Upper lobe of left lung (tissue), 6 donors: ENCODE measurements around the gene C15orf39. TPM values are rescaled to one million over a fixed set of nuclear protein-coding genes. Genes with fewer than 3 reads are reported as not detected.

Source experiments
- ATAC-seq, 2 donors: fragments of 200-7000 bp; cut with Tn5 transposase; one replicate each; pipeline ENCODE4 v1.9.1; 2022; ENCODE audit warnings: mild to moderate bottlenecking in 2 of 2, moderate library complexity in 2 of 2; ENCODE audit not compliant: low FRiP score in 2 of 2
- DNase-seq, 2 donors: peaks; one replicate each; pipeline ENCODE4 v3.0.0-alpha.2; 2019 to 2020
- H3K27ac ChIP-seq, 4 donors: fragments of 200-600 bp; sonication (generic); one replicate each; pipeline ENCODE4 v1.5.1; 2016 to 2019
- H3K27me3 ChIP-seq, 4 donors: fragments of 200-600 bp; sonication (generic); one replicate each; pipeline ENCODE4 v1.5.1; 2017 to 2019
- H3K36me3 ChIP-seq, 4 donors: fragments of 200-600 bp; sonication (generic); one replicate each; pipeline ENCODE4 v1.5.1; 2016 to 2019
- H3K4me1 ChIP-seq, 4 donors: fragments of 200-600 bp; sonication (generic); one replicate each; pipeline ENCODE4 v1.5.1; 2018 to 2019
- H3K4me3 ChIP-seq, 4 donors: fragments of 200-600 bp; sonication (generic); one replicate each; pipeline ENCODE4 v1.5.1; 2017 to 2019; ENCODE audit warnings: mild to moderate bottlenecking in 2 of 4, moderate library complexity in 1 of 4
- H3K9me3 ChIP-seq, 4 donors: fragments of 200-600 bp; sonication (generic); one replicate each; pipeline ENCODE4 v1.5.1; 2018 to 2019
- CTCF ChIP-seq, 6 experiments: fragments of 450-650 bp in 4 of 6; fragments of 200-600 bp in 2 of 6; sonication (generic) in 2 of 6; IDR thresholded peaks; one replicate each; pipeline ENCODE4 v1.5.1; 2016 to 2019; ENCODE audit warnings: antibody characterized with exemption in 6 of 6
- EP300 ChIP-seq, 4 donors: sonication (generic); formaldehyde crosslinking; IDR thresholded peaks; one replicate each; pipeline ENCODE4 v1.5.1; 2017; ENCODE audit warnings: antibody characterized with exemption in 4 of 4, control low read depth in 2 of 4
- POLR2A ChIP-seq, 4 donors: fragments of 450-650 bp; IDR thresholded peaks; one replicate each; pipeline ENCODE4 v1.5.1; 2016 to 2017; ENCODE audit warnings: antibody characterized with exemption in 4 of 4, mild to moderate bottlenecking in 2 of 4
- POLR2AphosphoS5 ChIP-seq, 2 donors: sonication (generic); formaldehyde crosslinking; IDR thresholded peaks; one replicate each; pipeline ENCODE4 v1.5.1; 2017; ENCODE audit warnings: antibody characterized with exemption in 2 of 2
- WGBS, 2 donors: methylation state at CpG; one replicate each; pipeline ENCODE4 v1.1.5; 2017 to 2018; 5-methylcytosine and 5-hydroxymethylcytosine counted together
- total RNA-seq, 6 donors: library from RNA; depleted of rRNA in 4 of 6; stranded (reverse); fragments of >200 nt in 4 of 6; gene quantifications; one replicate each; pipeline versions ENCODE4 v1.1.0 to v1.2.1, GENCODE V29; 2016 to 2021
- donor health status: DM: no; HTN: no; CAD: no; lungs with moderate emphysema.
- donor health status: DM: no; HTN: yes; CAD: no; lungs with severe emphysema.

Gene C15orf39
- total RNA-seq, 6 donors from 2014 or later = 25.4 to 44.6 (median 37.5) TPM

DNA sequence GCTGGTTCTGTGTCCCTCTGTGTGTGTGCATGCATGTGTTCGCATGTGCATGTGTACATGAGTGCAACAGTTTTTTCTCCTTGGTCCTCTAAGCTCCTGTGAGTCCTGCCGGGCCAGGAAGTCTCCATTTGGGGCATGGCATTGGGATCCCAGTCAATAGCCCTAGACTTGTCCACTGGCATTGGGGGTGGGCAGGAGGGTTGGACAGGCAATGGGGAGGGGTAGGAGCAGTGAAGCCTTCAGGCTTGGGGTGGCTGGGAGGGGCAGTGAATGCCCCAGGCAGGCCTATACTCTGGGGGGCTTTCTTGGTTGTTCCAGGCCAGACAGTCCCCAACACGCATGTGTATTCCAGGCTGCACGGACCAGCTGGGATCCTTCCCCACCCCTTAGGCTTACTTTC is 15.6 kb upstream of the C15orf39 start:
- no peaks in the 10 kb centered on the region for H3K27me3 ChIP-seq
- TF ChIP-seq CTCF (IDR thresholded peaks at IDR 0.05) (no peak), POLR2A (IDR thresholded peaks at IDR 0.05) (no peak), EP300 (IDR thresholded peaks at IDR 0.05) (no peak), POLR2AphosphoS5 (IDR thresholded peaks at IDR 0.05) (no peak)
- H3K4me1 ChIP-seq = peaks cover 0 to 8% (median 3%) of the 10 kb centered on the region in 4 donors
- no peak overlapping the region for H3K27ac ChIP-seq
- DNase-seq (no peak), ATAC-seq (no peak)
- no peaks in the 10 kb centered on the region for H3K36me3 ChIP-seq
- no peak overlapping the region for H3K4me3 ChIP-seq
- H3K9me3 ChIP-seq = no peaks in the 10 kb centered on the region
- 79 to 92% methylated on average over 4 of the region's 4 CpGs for WGBS, 2 donors

GRCh38 chr15:75188499-75188898 is 13.2 kb upstream of the C15orf39 start:
- 95% methylated on average over 4 to 6 of the region's 6 CpGs for WGBS, 2 donors
- ATAC-seq (no peak), DNase-seq (no peak)

DNA sequence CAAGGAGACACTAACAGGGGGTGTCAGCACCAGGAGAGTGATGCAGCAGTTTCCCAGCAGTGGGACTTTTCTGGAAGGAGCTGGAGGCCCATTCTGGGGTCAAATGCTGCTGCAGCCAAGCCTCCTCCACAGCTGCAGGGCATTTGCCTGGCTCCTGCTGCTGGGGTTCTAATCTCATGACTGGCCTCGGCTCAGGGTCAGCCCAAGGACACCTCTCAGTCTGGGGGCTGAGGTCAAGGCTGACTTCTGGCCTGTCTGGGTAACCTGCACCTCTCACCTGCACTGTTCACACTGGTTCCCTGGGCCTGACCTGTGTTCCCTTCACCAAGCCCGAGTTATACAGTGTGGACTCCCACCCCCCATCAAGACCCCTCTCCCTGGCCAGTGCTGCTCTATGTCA is 10.4 kb upstream of the C15orf39 start:
- H3K4me3 ChIP-seq = no peak overlapping the region
- H3K4me1 ChIP-seq = peaks cover 0 to 10% (median 4%) of the 10 kb centered on the region in 4 donors
- no peak overlapping the region for H3K27ac ChIP-seq
- 85 to 94% methylated on average over 2 of the region's 2 CpGs for WGBS, 2 donors
- ATAC-seq = peak in 1 of 2 donors; percentile 9
- no peak for DNase-seq
- no peaks in the 10 kb centered on the region for H3K36me3 ChIP-seq
- no peaks in the 10 kb centered on the region for H3K9me3 ChIP-seq
- H3K27me3 ChIP-seq = no peaks in the 10 kb centered on the region
- TF ChIP-seq CTCF (IDR thresholded peaks at IDR 0.05) (no peak), EP300 (IDR thresholded peaks at IDR 0.05) (no peak), POLR2A (IDR thresholded peaks at IDR 0.05) (no peak), POLR2AphosphoS5 (IDR thresholded peaks at IDR 0.05) (no peak)

More at GRCh38 chr15:75188499-75188898, 13.2 kb upstream of the C15orf39 start:
- no peak overlapping the region for H3K4me3 ChIP-seq
- no peaks in the 10 kb centered on the region for H3K4me1 ChIP-seq
- no peaks in the 10 kb centered on the region for H3K9me3 ChIP-seq
- no peak overlapping the region for H3K27ac ChIP-seq
- H3K36me3 ChIP-seq = no peaks in the 10 kb centered on the region
- no peaks in the 10 kb centered on the region for H3K27me3 ChIP-seq
- TF ChIP-seq POLR2AphosphoS5 (IDR thresholded peaks at IDR 0.05) (no peak), CTCF (IDR thresholded peaks at IDR 0.05) (no peak), EP300 (IDR thresholded peaks at IDR 0.05) (no peak), POLR2A (IDR thresholded peaks at IDR 0.05) (no peak)

DNA sequence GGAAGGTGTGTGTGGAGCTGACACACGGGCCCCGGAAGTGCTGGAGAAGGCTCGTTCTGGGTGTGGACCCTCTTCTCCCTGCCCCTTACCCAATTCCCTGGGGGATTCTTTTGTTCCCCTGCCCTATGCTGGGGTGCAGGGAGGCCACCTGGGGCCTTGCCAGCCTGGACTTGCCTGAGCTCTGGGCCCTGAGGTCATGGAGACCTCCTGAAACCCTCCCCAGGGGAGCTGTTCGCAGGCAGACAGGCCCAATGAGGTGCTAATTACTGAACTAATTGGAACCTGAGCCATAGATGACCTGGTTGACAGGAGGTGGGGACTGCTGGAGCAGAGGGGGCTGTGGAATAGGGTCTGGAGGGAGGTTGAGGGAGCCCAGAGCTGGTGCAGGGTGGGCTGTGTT is 9.4 kb upstream of the C15orf39 start:
- no peak for ATAC-seq
- TF ChIP-seq POLR2AphosphoS5 (IDR thresholded peaks at IDR 0.05) = no peak
- no peak for TF ChIP-seq POLR2A (IDR thresholded peaks at IDR 0.05)
- TF ChIP-seq CTCF (IDR thresholded peaks at IDR 0.05) = no peak
- TF ChIP-seq EP300 (IDR thresholded peaks at IDR 0.05) = no peak
- Histone ChIP-seq H3K27me3 (no peaks in the 10 kb centered on the region), H3K4me3 (no peak overlapping the region), H3K4me1 (peaks cover 0 to 10% (median 4%) of the 10 kb centered on the region in 4 donors), H3K9me3 (no peaks in the 10 kb centered on the region), H3K27ac (no peak overlapping the region), H3K36me3 (no peaks in the 10 kb centered on the region)
- WGBS, 2 donors = 98% methylated on average over 4 of the region's 4 CpGs; no CpG with 5 or more reads in 1 of the 2 donors
- no peak for DNase-seq

DNA sequence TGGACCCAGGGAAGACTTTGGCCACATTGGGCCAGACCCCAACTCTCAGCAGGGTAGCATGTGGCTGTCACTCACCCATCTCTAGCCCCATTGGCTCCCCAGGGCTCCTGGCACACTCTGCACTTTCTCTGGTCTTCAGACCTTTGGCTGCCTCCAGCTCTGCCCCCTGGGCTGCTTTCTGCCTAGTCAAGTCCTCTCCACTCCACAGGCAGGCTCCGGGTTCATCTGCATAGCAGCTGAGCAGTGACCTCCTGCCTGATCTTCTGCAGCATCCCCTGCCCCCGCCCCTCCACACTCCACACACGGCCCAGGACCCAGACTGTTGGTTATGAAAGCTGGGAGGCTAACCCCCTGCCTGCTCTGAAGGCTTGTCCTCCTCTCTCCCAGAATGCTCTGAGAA is 8.4 kb upstream of the C15orf39 start:
- no peak overlapping the region for H3K4me3 ChIP-seq
- H3K4me1 ChIP-seq = peaks cover 0 to 10% (median 4%) of the 10 kb centered on the region in 4 donors
- H3K27ac ChIP-seq = no peak overlapping the region
- H3K9me3 ChIP-seq = no peaks in the 10 kb centered on the region
- TF ChIP-seq POLR2A (IDR thresholded peaks at IDR 0.05) = no peak
- TF ChIP-seq POLR2AphosphoS5 (IDR thresholded peaks at IDR 0.05) = no peak
- no peak for TF ChIP-seq EP300 (IDR thresholded peaks at IDR 0.05)
- TF ChIP-seq CTCF (IDR thresholded peaks at IDR 0.05) = no peak
- ATAC-seq (no peak), DNase-seq (no peak)
- no peaks in the 10 kb centered on the region for H3K27me3 ChIP-seq
- no peaks in the 10 kb centered on the region for H3K36me3 ChIP-seq
- 60 to 77% methylated on average over 1 to 3 of the region's 3 CpGs for WGBS, 2 donors
